NOMO-1 treated with DMSO at 0.1 percent for 48 hours (cell line): ENCODE measurements around the gene ALPG.
"Not testable (repeated sequence)": the region's sequence is repeated elsewhere in the genome, so short reads cannot be mapped to it uniquely, and the experiment has no call there.

Experiments used
- DNase-seq: peaks from one replicate; lab custom pipeline; 2025; ENCODE audit not compliant: unreplicated experiment; lab: John Stamatoyannopoulos, UW

ALPG gene

GRCh38 chr2:232406556-232407310 lies at the start of gene ALPG:
ALPG (plus strand) TSS chr2:232406844; CDS start chr2:232406895, 51 bp downstream.
- DNase-seq, result no peak

DNA sequence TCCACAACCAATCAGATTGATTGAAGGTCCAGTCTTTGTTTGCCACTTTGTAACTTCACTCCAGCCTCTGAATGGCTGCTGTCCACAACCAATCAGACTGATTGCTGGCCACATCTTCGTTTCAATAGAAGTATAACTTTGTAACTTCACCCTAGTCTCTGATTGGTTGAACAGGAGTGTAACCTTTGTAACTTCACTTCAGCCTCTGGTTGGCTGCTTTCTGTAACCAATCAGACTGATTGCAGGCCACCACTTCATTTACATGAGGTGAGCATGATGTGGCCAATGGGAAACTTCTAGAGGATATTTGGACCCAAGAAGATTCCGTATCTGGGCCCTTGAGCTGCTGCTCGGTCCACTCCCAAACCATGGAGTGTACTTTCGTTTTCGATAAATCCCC lies 45.0 kb upstream of the ALPG start:
- no peak for DNase-seq

- DNase-seq, result no peak
These were observed 44.3 kb upstream of the ALPG start for GRCh38 chr2:232362174-232362900.

- DNase-seq, result not testable (repeated sequence)
These were observed 43.4 kb upstream of the ALPG start for GRCh38 chr2:232363064-232363783.

DNA sequence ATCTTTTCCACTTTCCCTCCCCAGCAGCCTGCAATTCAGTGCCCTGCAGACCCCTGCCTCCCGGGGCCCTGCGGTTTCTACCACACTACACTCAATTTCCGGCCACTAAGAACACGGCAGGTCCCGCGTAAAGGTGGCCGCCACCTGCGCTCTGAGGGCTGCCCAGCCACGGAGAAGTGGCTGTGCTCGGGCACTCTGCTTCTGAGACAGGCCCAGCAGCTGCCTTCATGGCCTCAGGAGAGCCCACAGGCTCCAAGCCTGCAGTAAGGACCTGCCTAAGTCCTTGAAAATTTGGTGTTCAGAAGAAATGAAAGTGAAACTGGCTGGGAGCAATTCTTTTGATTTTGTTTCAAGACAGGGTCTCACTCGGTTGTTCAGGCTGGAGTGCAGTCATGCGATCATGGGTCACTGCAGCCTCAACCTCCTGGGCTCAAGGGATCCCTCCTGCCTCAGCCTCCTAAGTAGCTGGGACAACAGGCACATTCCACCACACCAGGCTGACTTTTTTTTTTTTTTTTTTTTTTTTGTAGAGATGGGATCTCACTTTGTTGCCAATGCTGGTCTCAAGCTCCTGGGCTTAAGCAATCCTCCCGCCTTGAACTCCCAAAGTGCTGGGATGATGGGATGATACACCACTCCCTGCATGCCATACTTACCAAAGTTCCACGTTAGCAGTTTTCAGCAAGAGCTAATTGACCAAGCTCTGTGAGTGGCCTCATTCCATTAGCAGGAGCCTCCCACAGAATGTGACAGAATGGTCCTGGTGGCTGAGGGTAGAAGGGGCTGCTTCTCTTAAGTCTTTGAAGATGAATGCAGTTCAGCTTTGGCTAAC lies 42.6 kb upstream of the ALPG start:
- DNase-seq, result no peak

DNA sequence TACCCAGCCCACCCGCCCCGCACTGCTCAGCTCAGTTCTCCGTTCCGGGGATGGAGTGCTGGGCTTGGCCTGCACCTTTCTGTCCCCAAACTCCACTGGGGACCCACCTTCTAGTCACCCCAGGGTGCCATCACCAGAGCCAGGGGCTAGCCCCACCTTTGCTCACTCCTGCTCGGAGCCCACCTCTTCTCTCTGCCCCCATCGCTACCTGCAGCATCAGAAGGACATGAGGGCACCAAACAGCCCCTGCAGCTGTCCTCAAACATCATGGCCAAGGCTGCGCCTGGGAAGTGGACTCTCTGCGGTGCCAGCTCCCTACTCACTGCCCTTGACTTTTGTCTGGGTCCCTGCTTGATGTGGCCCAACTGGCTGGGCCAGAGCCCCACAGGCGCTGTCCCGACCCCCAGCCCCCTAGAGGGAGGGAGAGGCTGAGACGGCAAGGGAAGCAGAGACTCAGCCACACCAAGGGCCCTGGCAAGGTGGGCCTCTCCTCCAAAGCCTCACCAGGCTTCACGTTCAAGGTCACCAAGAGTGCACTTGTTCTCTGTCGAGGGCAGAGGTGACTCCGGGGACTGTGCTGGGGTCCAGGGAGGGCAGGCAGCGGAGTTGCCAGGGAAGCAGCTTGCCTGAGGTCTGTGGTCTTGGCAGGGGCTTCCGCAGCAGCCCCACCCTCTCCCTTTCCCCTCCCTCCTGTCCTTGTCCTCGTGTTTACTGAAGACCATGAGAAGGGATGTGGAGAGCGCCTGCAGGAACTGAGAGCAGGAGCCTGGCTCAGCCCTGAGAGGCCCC lies 41.6 kb upstream of the ALPG start:
- not testable (repeated sequence) for DNase-seq

- no peak for DNase-seq
These were observed 40.9 kb upstream of the ALPG start for GRCh38 chr2:232365621-232366321.

DNA sequence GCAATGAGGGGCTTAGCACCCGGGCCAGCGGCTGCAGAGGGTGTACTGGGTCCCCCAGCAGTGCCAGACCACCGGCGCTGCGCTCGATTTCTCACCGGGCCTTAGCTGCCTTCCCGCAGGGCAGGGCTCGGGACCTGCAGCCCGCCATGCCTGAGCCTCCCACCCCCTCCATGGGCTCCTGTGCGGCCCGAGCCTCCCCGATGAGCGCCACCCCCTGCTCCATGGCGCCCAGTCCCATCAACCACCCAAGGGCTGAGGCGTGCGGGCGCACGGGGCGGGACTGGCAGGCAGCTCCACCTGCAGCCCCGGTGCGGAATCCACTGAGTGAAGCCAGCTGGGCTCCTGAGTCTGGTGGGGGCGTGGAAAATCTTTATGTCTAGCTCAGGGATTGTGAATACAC lies 40.2 kb upstream of the ALPG start:
- not testable (repeated sequence) for DNase-seq

DNA sequence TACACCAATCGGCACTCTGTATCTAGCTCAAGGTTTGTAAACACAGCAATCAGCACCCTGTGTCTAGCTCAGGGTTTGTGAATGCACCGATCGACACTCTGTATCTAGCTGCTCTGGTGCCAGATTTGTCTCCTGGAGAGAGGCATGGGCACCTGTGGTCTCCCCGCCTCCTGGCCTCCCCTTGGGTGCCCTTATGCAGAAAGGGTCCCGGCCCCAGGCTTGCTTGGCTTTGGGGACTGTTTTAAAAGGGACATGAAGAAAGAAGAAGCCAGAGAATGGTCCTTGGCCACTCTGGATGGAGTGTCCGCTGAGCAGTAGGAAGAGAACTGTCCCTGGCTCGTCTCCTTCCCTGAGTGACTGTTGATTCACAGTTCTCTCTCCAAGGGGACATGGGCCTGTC lies 39.6 kb upstream of the ALPG start:
- DNase-seq, result no peak

GRCh38 chr2:232367591-232368233 lies 38.9 kb upstream of the ALPG start:
- no peak for DNase-seq

GRCh38 chr2:232368311-232368731 lies 38.3 kb upstream of the ALPG start:
- no peak for DNase-seq

- DNase-seq, result no peak
These were observed 37.3 kb upstream of the ALPG start for GRCh38 chr2:232369126-232369951.

- DNase-seq, result not testable (repeated sequence)
These were observed 36.6 kb upstream of the ALPG start for GRCh38 chr2:232370007-232370406.

GRCh38 chr2:232372231-232373208 lies 34.1 kb upstream of the ALPG start:
- peak; percentile 42 for DNase-seq

GRCh38 chr2:232374356-232374755 lies 32.3 kb upstream of the ALPG start:
- no peak for DNase-seq

- DNase-seq, result no peak
These were observed 31.5 kb upstream of the ALPG start for GRCh38 chr2:232375164-232375563.

DNA sequence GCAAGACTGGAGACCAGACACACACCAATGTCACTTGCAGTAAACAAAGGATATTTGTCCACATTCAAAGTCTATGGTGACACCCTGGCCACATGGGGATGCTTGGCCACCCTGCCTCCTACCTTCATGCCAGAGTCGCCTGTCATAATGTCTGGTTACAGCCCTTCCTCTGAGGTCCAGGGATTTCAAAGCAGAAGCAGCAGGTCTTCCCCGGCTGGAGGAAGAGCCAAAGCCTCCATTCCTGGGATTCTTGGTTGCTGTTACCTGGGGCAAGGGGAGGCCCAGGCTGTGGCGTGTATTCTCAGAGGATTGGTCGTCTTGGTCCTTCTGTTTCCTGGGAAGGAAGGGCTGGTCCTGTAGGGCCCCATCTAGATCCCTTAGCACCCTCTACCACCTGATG lies 30.4 kb upstream of the ALPG start:
- DNase-seq, result no peak
